ENCODE data around the gene PPFIBP1. TPM values are rescaled to one million over a fixed set of nuclear protein-coding genes. Genes with fewer than 3 reads are reported as not detected.
"Not testable (repeated sequence)": the region's sequence is repeated elsewhere in the genome, so short reads cannot be mapped to it uniquely, and the experiment has no call there.

PPFIBP1 gene
- total and polyA plus RNA-seq, 2 of the 13 experiments (the other 11 are each of a cell fraction or from before 2014, with no cell fraction given) = 16.2 to 21.8 TPM

DNA sequence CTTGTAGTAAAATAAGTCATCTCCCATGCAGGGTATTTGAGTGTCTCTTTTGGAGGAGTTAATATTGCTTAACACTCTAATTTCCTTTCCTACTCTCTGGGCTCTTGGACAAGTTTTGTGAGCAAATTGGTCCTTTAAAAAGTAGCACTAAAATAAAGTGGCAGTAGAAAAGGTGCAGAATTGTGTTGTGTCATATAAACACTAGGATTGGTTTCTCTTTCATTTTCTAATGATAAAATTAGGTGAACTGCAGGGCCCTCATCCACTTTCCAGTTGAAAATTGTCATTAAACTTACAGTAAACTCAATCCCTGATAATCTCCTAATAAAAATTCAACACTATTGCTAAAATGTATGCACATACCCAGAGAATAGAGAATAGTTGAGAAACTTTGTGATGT lies 129.7 kb downstream of the PPFIBP1 start:
- H3K79me2 ChIP-seq (ENCODE audit: insufficient read depth, low read length) = no peaks in the 10 kb centered on the region
- ATAC-seq = no peak
- ChIA-PET CTCF (ENCODE audit: low intra/inter-chr PET ratio, low total read pairs) (no interaction called here), POLR2A (no interaction called here)
- FAIRE-seq = no peak
- H3K27ac ChIP-seq (ENCODE audit: extremely low read length, insufficient read depth, low read length) = no peak overlapping the region
- no TSS peak for BruUV-seq (replicated peaks)
- no peak overlapping the region for H3K4me3 ChIP-seq (replicated peaks in 1 of 3; ENCODE audit: insufficient read depth in 1 of 3, low read depth in 2 of 3, low read length in 3 of 3)
- TF ChIP-seq, protein P1, sequence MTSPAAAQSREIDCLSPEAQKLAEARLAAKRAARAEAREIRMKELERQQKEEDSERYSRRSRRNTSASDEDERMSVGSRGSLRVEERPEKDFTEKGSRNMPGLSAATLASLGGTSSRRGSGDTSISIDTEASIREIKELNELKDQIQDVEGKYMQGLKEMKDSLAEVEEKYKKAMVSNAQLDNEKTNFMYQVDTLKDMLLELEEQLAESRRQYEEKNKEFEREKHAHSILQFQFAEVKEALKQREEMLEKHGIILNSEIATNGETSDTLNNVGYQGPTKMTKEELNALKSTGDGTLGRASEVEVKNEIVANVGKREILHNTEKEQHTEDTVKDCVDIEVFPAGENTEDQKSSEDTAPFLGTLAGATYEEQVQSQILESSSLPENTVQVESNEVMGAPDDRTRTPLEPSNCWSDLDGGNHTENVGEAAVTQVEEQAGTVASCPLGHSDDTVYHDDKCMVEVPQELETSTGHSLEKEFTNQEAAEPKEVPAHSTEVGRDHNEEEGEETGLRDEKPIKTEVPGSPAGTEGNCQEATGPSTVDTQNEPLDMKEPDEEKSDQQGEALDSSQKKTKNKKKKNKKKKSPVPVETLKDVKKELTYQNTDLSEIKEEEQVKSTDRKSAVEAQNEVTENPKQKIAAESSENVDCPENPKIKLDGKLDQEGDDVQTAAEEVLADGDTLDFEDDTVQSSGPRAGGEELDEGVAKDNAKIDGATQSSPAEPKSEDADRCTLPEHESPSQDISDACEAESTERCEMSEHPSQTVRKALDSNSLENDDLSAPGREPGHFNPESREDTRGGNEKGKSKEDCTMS (CRISPR knock-in tag; conservative IDR thresholded peaks at IDR 0.05) = no peak
- no peak for TF ChIP-seq MED1 (CRISPR knock-in tag; IDR thresholded peaks at IDR 0.05)
- TF ChIP-seq FLYWCH1 (CRISPR knock-in tag; IDR thresholded peaks at IDR 0.05) = no peak
- TF ChIP-seq ZNF75D (CRISPR knock-in tag; IDR thresholded peaks at IDR 0.05; ENCODE audit: borderline replicate concordance) = no peak
- TF ChIP-seq ZNF703 (CRISPR knock-in tag; IDR thresholded peaks at IDR 0.05; ENCODE audit: borderline replicate concordance) = no peak
- no peak for TF ChIP-seq KLF11 (CRISPR knock-in tag; IDR thresholded peaks at IDR 0.05)
- TF ChIP-seq, protein P2, sequence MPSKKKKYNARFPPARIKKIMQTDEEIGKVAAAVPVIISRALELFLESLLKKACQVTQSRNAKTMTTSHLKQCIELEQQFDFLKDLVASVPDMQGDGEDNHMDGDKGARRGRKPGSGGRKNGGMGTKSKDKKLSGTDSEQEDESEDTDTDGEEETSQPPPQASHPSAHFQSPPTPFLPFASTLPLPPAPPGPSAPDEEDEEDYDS (CRISPR knock-in tag; IDR thresholded peaks at IDR 0.05) = no peak
- TF ChIP-seq, protein P3, sequence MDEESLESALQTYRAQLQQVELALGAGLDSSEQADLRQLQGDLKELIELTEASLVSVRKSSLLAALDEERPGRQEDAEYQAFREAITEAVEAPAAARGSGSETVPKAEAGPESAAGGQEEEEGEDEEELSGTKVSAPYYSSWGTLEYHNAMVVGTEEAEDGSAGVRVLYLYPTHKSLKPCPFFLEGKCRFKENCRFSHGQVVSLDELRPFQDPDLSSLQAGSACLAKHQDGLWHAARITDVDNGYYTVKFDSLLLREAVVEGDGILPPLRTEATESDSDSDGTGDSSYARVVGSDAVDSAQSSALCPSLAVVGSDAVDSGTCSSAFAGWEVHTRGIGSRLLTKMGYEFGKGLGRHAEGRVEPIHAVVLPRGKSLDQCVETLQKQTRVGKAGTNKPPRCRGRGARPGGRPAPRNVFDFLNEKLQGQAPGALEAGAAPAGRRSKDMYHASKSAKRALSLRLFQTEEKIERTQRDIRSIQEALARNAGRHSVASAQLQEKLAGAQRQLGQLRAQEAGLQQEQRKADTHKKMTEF (CRISPR knock-in tag; IDR thresholded peaks at IDR 0.05) = no peak
- TF ChIP-seq GLI4 (CRISPR knock-in tag; IDR thresholded peaks at IDR 0.05; ENCODE audit: borderline replicate concordance) = no peak
- H3K9ac ChIP-seq (ENCODE audit: insufficient read depth, low read depth, low read length) = no peak overlapping the region
- H3K27me3 ChIP-seq (ENCODE audit: control insufficient read depth in 1 of 2, insufficient read depth in 2 of 2, low read length in 2 of 2) = no peaks in the 10 kb centered on the region
- H3K4me1 ChIP-seq (ENCODE audit: insufficient read depth, low read length) = no peaks in the 10 kb centered on the region
- H3K9me3 ChIP-seq (ENCODE audit: low read length) = no peaks in the 10 kb centered on the region
- H3K4me2 ChIP-seq (ENCODE audit: low read depth, low read length) = no peak overlapping the region
- H2AFZ ChIP-seq (ENCODE audit: low read length) = no peak overlapping the region
- intact Hi-C loops (cut with micrococcal nuclease; ENCODE audit: unreplicated experiment) (no loop called here), in situ Hi-C loops (cut with HindIII; ENCODE audit: extremely low pct_ligation_motif_present, low pct_unique_long_range_greater_than_20kb) (loop anchor here (5.0 kb wide), 1 partner anchor 221 kb away; no protein-coding TSS in a partner anchor)
- DNase-seq (ENCODE audit: low spot score) = no peak
- H4K20me1 ChIP-seq (ENCODE audit: insufficient read depth, low read length) = no peaks in the 10 kb centered on the region
- 0 out of 5 replicates have a peak, but pooled peaks cover 0 to 3% of the 10 kb centered on the region in 2 experiments for H3K36me3 ChIP-seq (replicated peaks in 1 of 2; ENCODE audit: control insufficient read depth in 1 of 2, insufficient read depth in 2 of 2, low read length in 2 of 2)

DNA sequence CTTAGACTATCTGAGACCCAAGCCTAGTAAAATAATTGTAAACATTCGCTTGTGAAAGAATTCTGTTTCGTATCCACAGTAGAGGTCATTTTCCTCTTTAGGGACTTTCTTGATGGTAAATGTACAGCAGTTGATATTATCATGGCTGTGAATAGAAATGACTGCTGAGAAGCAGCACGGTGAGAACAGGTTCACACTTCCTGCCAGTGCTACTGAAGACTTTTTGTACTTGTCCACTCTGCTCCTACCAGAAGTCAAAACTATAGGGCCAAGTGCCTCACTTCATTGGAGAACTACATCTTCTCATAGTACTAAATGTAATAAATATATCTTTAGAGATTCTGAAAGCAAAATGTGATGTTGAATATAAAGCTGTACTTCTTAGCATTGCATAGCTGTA lies 131.5 kb downstream of the PPFIBP1 start:
- H3K4me3 ChIP-seq (replicated peaks in 1 of 3; ENCODE audit: insufficient read depth in 1 of 3, low read depth in 2 of 3, low read length in 3 of 3); POLR2A ChIA-PET; H3K4me2 ChIP-seq (ENCODE audit: low read depth, low read length); H3K9me3 ChIP-seq (ENCODE audit: low read length); H3K36me3 ChIP-seq (replicated peaks in 1 of 2; ENCODE audit: control insufficient read depth in 1 of 2, insufficient read depth in 2 of 2, low read length in 2 of 2); ATAC-seq; BruUV-seq (replicated peaks); DNase-seq (ENCODE audit: low spot score); H4K20me1 ChIP-seq (ENCODE audit: insufficient read depth, low read length); H3K9ac ChIP-seq (ENCODE audit: insufficient read depth, low read depth, low read length); H2AFZ ChIP-seq (ENCODE audit: low read length); CTCF ChIA-PET (ENCODE audit: low intra/inter-chr PET ratio, low total read pairs); H3K4me1 ChIP-seq (ENCODE audit: insufficient read depth, low read length); H3K79me2 ChIP-seq (ENCODE audit: insufficient read depth, low read length); FAIRE-seq; in situ Hi-C loops (cut with HindIII; ENCODE audit: extremely low pct_ligation_motif_present, low pct_unique_long_range_greater_than_20kb); H3K27me3 ChIP-seq (ENCODE audit: control insufficient read depth in 1 of 2, insufficient read depth in 2 of 2, low read length in 2 of 2); intact Hi-C loops (cut with micrococcal nuclease; ENCODE audit: unreplicated experiment); H3K27ac ChIP-seq (ENCODE audit: extremely low read length, insufficient read depth, low read length): not testable (repeated sequence)
- WGBS (ENCODE audit: low lambda C conversion rate) = 89% methylated on average over 3 of the region's 3 CpGs
